Naive thymus-derived CD4-positive, alpha-beta T cell (primary cell): Measurements from ENCODE around the gene TRMT61A. TPM values are rescaled to one million over a fixed set of nuclear protein-coding genes. Genes with fewer than 3 reads are reported as not detected.

Source experiments
- ATAC-seq: fragments of 150-1000 bp; cut with Tn5 transposase; 2 replicates; pipeline ENCODE4 v1.10.0; 2021; ENCODE audit warnings: mild to moderate bottlenecking, moderate library complexity
- CTCF ChIA-PET: fragments of 350-600 bp; sonication (Branson Sonifier 250); formaldehyde crosslinking; loops from one replicate; lab custom pipeline; 2021; ENCODE audit warnings: antibody characterized with exemption; lab: Charles Lee
- POLR2A ChIA-PET: fragments of 350-600 bp; sonication (Branson Sonifier 250); formaldehyde crosslinking; loops from one replicate; lab custom pipeline; 2021; ENCODE audit warnings: antibody characterized with exemption, inconsistent platforms; lab: Charles Lee
- DNase-seq, 9 donors: peaks; one replicate each; pipeline versions ENCODE4 v3.0.0 to v3.0.0-alpha.2; 2020 to 2022; ENCODE audit warnings: mixed read lengths in 1 of 9
- H3K27ac ChIP-seq: one replicate; pipeline ENCODE4 v1.7.0; 2013; ENCODE audit warnings: mild to moderate bottlenecking, low read depth, low read length, moderate library complexity
- H3K27me3 ChIP-seq, 2 donors: one replicate each; pipeline ENCODE4 v1.7.0; 2013; ENCODE audit warnings: low read length in 2 of 2, mild to moderate bottlenecking in 2 of 2, moderate library complexity in 2 of 2; ENCODE audit not compliant: control insufficient read depth in 2 of 2, insufficient read depth in 2 of 2
- H3K36me3 ChIP-seq, 3 experiments: 1 replicate in 2 of 3; 2 replicates in 1 of 3; pipeline ENCODE4 v1.7.0; 2013; ENCODE audit warnings: low read length in 3 of 3, mild to moderate bottlenecking in 3 of 3, moderate library complexity in 1 of 3; ENCODE audit not compliant: insufficient read depth in 3 of 3, control insufficient read depth in 2 of 3
- H3K4me1 ChIP-seq, 2 donors: one replicate each; pipeline ENCODE4 v1.7.0; 2013; ENCODE audit warnings: low read length in 2 of 2, mild to moderate bottlenecking in 2 of 2, moderate library complexity in 1 of 2; ENCODE audit not compliant: control insufficient read depth in 2 of 2, insufficient read depth in 2 of 2
- H3K4me3 ChIP-seq: 2 replicates; pipeline ENCODE4 v1.7.0; 2013; ENCODE audit warnings: mild to moderate bottlenecking, low read length
- H3K9me3 ChIP-seq, 3 experiments: 1 replicate in 2 of 3; 2 replicates in 1 of 3; pipeline ENCODE4 v1.7.0; 2013; ENCODE audit warnings: low read length in 3 of 3; ENCODE audit not compliant: control insufficient read depth in 2 of 3
- H3K27ac Mint-ChIP-seq, 9 donors: one replicate each; pipeline ENCODE4 v1.8.0; 2020 to 2022; ENCODE audit warnings: mixed read lengths in 9 of 9, mild to moderate bottlenecking in 8 of 9, moderate library complexity in 5 of 9, inconsistent platforms in 2 of 9
- H3K27me3 Mint-ChIP-seq, 5 donors: one replicate each; pipeline ENCODE4 v1.8.0; 2021 to 2022; ENCODE audit warnings: mixed read lengths in 5 of 5, mild to moderate bottlenecking in 1 of 5
- H3K36me3 Mint-ChIP-seq, 5 donors: one replicate each; pipeline ENCODE4 v1.8.0; 2020 to 2022; ENCODE audit warnings: mixed read lengths in 5 of 5, mild to moderate bottlenecking in 3 of 5, inconsistent platforms in 1 of 5
- H3K4me1 Mint-ChIP-seq, 7 donors: one replicate each; pipeline ENCODE4 v1.8.0; 2020 to 2022; ENCODE audit warnings: mixed read lengths in 7 of 7, mild to moderate bottlenecking in 3 of 7, inconsistent platforms in 1 of 7
- H3K4me3 Mint-ChIP-seq, 10 donors: one replicate each; pipeline ENCODE4 v1.8.0; 2020 to 2022; ENCODE audit warnings: mild to moderate bottlenecking in 10 of 10, mixed read lengths in 10 of 10, moderate library complexity in 6 of 10, inconsistent platforms in 2 of 10
- H3K9me3 Mint-ChIP-seq, 11 donors: one replicate each; pipeline ENCODE4 v1.8.0; 2020 to 2022; ENCODE audit warnings: mixed read lengths in 11 of 11, mild to moderate bottlenecking in 4 of 11, inconsistent platforms in 1 of 11, moderate library complexity in 1 of 11
- intact Hi-C, 2 donors: fragments of 100-400 bp; cut with micrococcal nuclease; formaldehyde crosslinking; loops; one replicate each; pipeline ENCODE4 v1.15.1; 2023
- polyA plus RNA-seq, 2 donors: library from polyadenylated mRNA; unstranded; fragments of 300-500 nt; fragmentation: Illumina TruSeq; gene quantifications; one replicate each; pipeline ENCODE4 v1.2.3, GENCODE V29; 2021
- total RNA-seq, 6 experiments: library from RNA in 5 of 6; stranded (reverse) in 5 of 6; gene quantifications; 1 replicate in 5 of 6; 2 replicates in 1 of 6; pipeline ENCODE4 v1.2.3 and lab custom pipeline; 2021 to 2026

Gene TRMT61A
- total and polyA plus RNA-seq, 7 experiments from 2014 or later: 6.3 to 15.1 (median 12.2) TPM

DNA sequence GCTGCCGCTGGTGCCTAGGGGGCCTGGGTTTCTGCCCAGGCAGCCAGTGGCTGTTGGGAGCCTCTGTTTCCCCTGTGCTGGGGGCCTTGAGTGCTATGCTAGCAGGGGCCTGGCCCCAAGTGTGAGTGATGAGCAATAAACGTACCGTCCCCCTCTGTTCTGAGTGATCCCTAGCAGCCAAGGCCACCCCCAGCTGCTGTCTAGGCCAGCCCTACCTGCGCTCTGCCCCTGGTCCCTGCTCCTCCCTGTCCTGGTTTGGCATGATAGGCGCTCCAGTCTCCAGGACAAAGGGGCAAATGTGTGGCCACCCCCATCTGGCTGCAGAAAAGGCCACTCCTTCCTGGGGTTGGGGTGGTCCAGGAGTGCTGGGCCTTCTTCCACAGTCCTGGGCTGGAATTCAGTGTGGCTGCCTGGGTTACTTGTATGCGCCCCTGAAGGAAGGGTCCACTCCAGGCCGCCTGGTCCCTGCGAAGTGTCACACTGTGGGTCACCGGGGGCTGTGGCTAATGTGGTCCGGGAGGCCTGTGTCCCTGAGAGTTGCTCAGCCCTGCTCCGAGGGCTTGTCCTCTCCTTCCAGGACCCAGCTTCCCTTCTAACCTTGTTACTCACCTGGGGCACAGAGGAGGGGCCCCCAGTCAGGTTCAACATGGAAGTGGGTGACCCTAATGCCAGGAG, 7.0 kb downstream of the TRMT61A start:
- no peak for ATAC-seq
- no peaks in the 10 kb centered on the region for H3K27me3 ChIP-seq
- intact Hi-C loops: no loop called here
- peaks cover 0 to 10% (median 3%) of the 10 kb centered on the region in 7 donors for H3K4me1 Mint-ChIP-seq
- no peak overlapping the region for H3K4me3 Mint-ChIP-seq
- ChIA-PET POLR2A (no interaction called here), CTCF (no interaction called here)
- DNase-seq: no peak
- peaks cover 0 to 3% (median 0%) of the 10 kb centered on the region in 5 donors for H3K27me3 Mint-ChIP-seq
- no peak overlapping the region for H3K27ac ChIP-seq
- H3K27ac Mint-ChIP-seq: peak overlapping the region in 1 of 9 donors; percentile 53
- no peaks in the 10 kb centered on the region for H3K9me3 Mint-ChIP-seq
- no peaks in the 10 kb centered on the region for H3K9me3 ChIP-seq
- H3K4me3 ChIP-seq: no peak overlapping the region
- H3K36me3 ChIP-seq: peaks cover 0 to 48% (median 0%) of the 10 kb centered on the region in 3 experiments
- no peaks in the 10 kb centered on the region for H3K4me1 ChIP-seq
- no peaks in the 10 kb centered on the region for H3K36me3 Mint-ChIP-seq

DNA sequence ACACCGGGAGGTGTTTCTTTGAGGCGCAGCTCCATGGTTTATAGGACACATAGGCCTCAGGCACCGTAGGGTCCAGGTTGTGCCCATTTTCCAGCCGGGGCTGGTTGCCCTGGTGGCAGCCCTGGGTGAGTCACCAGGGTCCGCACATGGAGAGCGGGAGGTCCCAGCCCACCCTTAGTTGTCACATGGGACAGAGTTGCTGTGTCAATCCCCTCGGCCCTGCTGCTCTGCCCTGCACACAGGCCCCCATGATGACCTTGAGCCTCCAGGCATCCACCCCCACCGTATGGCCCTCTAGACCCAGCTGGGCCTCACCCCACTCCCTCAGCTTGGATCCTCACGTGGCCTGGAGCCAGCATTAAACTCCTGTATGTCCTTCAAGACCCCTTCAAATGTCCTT, 7.7 kb downstream of the TRMT61A start:
- intact Hi-C loops: no loop called here
- DNase-seq (no peak), ATAC-seq (no peak)
- H3K4me3 ChIP-seq: no peak overlapping the region
- ChIA-PET POLR2A (no interaction called here), CTCF (no interaction called here)
- H3K27ac ChIP-seq: no peak overlapping the region
- Mint-ChIP-seq H3K4me1 (peaks cover 0 to 3% (median 0%) of the 10 kb centered on the region in 7 donors), H3K4me3 (no peak overlapping the region), H3K36me3 (no peaks in the 10 kb centered on the region), H3K27ac (peak overlapping the region in 1 of 9 donors; percentile 31), H3K9me3 (no peaks in the 10 kb centered on the region), H3K27me3 (peaks cover 0 to 3% (median 0%) of the 10 kb centered on the region in 5 donors)
- H3K9me3 ChIP-seq: no peaks in the 10 kb centered on the region
- no peaks in the 10 kb centered on the region for H3K4me1 ChIP-seq
- H3K27me3 ChIP-seq: no peaks in the 10 kb centered on the region
- H3K36me3 ChIP-seq: peaks cover 0 to 41% (median 0%) of the 10 kb centered on the region in 3 experiments

DNA sequence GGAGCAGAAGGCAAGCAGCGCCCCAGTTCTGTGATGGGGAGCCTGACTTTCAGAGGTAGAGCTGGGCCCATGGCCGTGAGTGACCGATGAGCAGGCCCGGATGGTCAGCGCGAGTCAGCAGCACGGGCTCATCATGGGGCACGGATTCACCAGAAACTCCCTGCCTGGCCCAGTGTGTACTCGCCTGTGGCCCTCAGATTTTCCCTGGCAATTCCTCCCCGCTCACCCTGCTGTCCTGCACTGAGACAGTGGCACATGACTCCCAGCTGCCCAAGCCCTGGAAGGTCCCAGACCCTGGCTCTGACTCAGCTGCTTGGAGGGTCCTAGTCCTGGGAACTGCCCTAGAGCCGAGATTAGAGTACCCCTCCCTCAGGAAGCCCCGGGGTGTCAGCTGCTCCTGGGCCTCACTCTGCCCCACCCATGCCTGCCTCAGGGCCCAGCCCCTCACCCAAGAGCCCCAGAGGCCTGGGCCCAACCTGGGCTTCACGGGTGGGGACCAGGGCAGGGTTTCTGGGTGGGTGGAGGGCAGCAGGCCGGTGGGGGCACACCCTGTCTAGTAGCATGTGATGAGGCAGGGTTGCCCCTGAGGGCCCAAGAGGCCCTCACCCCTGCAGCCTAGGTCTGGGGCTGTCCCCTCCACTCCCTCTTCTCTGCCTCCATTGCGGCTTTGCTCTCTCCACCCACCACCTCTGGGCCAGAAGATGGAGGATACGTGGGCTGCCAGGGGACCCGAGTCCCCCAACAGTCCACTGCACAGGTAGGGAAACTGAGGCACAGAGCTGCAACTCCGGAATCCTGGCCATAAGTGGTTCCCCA, 8.4 kb downstream of the TRMT61A start:
- DNase-seq (no peak), ATAC-seq (no peak)
- ChIA-PET POLR2A (interaction anchor here (1.1 kb wide), 1 partner anchor 10 kb away, joined by 3 read pairs; no protein-coding TSS in a partner anchor), CTCF (no interaction called here)
- Mint-ChIP-seq H3K4me3 (no peak overlapping the region), H3K9me3 (no peaks in the 10 kb centered on the region), H3K27ac (peak overlapping the region in 1 of 9 donors; percentile 31), H3K4me1 (peaks cover 0 to 4% (median 0%) of the 10 kb centered on the region in 7 donors), H3K27me3 (peaks cover 0 to 3% (median 0%) of the 10 kb centered on the region in 5 donors), H3K36me3 (no peaks in the 10 kb centered on the region)
- Histone ChIP-seq H3K27me3 (no peaks in the 10 kb centered on the region), H3K4me3 (no peak overlapping the region), H3K27ac (no peak overlapping the region), H3K9me3 (no peaks in the 10 kb centered on the region), H3K4me1 (no peaks in the 10 kb centered on the region), H3K36me3 (peaks cover 0 to 36% (median 0%) of the 10 kb centered on the region in 3 experiments)
- intact Hi-C loops: no loop called here

DNA sequence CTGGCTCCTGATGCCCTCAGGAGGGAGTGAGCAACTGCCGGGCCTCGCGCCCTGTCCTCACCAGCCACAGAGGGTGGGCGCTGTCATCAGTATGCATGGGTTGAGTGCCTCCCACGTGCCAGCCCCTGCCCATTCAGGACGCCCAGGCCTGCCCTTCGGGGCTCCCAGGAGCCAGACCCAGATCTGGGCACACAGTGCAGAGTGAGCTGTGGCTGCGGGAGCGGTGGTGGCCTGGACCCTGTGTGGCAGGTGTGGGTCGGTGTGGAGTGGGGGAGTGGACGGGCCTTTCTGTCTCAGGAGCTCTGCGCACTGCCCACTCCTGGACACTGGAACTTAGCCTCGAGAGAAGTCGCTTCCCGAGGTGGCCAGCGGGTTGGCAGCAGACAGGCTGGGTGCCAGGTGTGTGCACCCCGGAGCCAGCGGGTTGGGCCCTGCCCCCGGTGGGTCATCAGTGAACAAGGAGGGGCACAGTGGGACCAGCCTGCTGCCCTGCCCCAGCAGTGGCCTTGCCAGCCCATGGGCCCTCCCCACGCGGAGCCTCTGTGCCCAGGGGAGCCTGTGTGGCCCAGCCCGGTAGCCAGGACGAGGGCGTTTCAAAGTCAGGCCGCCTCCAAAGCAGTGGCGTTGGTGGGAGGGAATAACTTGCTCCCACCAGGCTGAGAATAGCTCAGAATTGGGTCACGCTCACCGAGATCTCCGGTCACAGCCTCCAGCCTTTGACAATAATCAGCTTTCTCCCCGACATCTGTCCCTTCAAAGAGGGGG, 9.5 kb downstream of the TRMT61A start:
- Histone ChIP-seq H3K27me3 (no peaks in the 10 kb centered on the region), H3K4me3 (no peak overlapping the region), H3K9me3 (no peaks in the 10 kb centered on the region), H3K27ac (no peak overlapping the region), H3K4me1 (no peaks in the 10 kb centered on the region), H3K36me3 (peaks cover 0 to 25% (median 0%) of the 10 kb centered on the region in 3 experiments)
- no peaks in the 10 kb centered on the region for H3K9me3 Mint-ChIP-seq
- no peaks in the 10 kb centered on the region for H3K36me3 Mint-ChIP-seq
- DNase-seq (no peak), ATAC-seq (no peak)
- ChIA-PET POLR2A (interaction anchor here (1.1 kb wide), 1 partner anchor 11 kb away, joined by 3 read pairs; no protein-coding TSS in a partner anchor), CTCF (no interaction called here)
- no peak overlapping the region for H3K4me3 Mint-ChIP-seq
- intact Hi-C loops: no loop called here
- no peak overlapping the region for H3K27ac Mint-ChIP-seq
- H3K4me1 Mint-ChIP-seq: peaks cover 0 to 4% (median 0%) of the 10 kb centered on the region in 7 donors
- H3K27me3 Mint-ChIP-seq: peaks cover 0 to 3% (median 0%) of the 10 kb centered on the region in 5 donors

GRCh38 chr14:103539056-103539825, 10.2 kb downstream of the TRMT61A start:
- POLR2A ChIA-PET: no interaction called here
- no peaks in the 10 kb centered on the region for H3K4me1 ChIP-seq
- DNase-seq: no peak
- H3K27me3 ChIP-seq: no peaks in the 10 kb centered on the region
- H3K27ac Mint-ChIP-seq: peak overlapping the region in 2 of 9 donors; percentile 7 to 43
- intact Hi-C loops: no loop called here
- H3K9me3 Mint-ChIP-seq: no peaks in the 10 kb centered on the region
- H3K9me3 ChIP-seq: no peaks in the 10 kb centered on the region
- no peak for ATAC-seq
- H3K27me3 Mint-ChIP-seq: peaks cover 0 to 3% (median 0%) of the 10 kb centered on the region in 5 donors
- H3K4me1 Mint-ChIP-seq: peaks cover 0 to 4% (median 0%) of the 10 kb centered on the region in 7 donors
- H3K27ac ChIP-seq: no peak overlapping the region
- no peaks in the 10 kb centered on the region for H3K36me3 Mint-ChIP-seq
- peaks cover 0 to 18% (median 0%) of the 10 kb centered on the region in 3 experiments for H3K36me3 ChIP-seq
- no peak overlapping the region for H3K4me3 ChIP-seq
- H3K4me3 Mint-ChIP-seq: no peak overlapping the region
- CTCF ChIA-PET: no interaction called here
